ENCODE measurements around the gene CDKN1C. TPM values are rescaled to one million over a fixed set of nuclear protein-coding genes. Genes with fewer than 3 reads are reported as not detected.

The CDKN1C gene
- total RNA-seq, 1 experiment from 2014 or later = 2.9 TPM

- intact Hi-C loops (cut with micrococcal nuclease; ENCODE audit: unreplicated experiment) = no loop called here
- H3K27ac ChIP-seq (ENCODE audit: low read depth, low read length, poor library complexity, severe bottlenecking) = no peak overlapping the region
- TF ChIP-seq EZH2 (IDR thresholded peaks at IDR 0.05; ENCODE audit: borderline replicate concordance, low read depth, low read length, poor library complexity, severe bottlenecking) (no peak), CTCF (conservative IDR thresholded peaks at IDR 0.05; ENCODE audit: low read depth, low read length) (no peak)
- no peaks in the 10 kb centered on the region for H3K9me3 ChIP-seq (ENCODE audit: low read depth, low read length, poor library complexity, severe bottlenecking)
- no peaks in the 10 kb centered on the region for H3K27me3 ChIP-seq (replicated peaks; ENCODE audit: insufficient read depth, low read depth, low read length, poor library complexity)
- BruUV-seq (replicated peaks) = no TSS peak
- ChIA-PET POLR2A (ENCODE audit: low non-redundant PET) (no interaction called here), CTCF (no interaction called here)
- no peak for DNase-seq (ENCODE audit: low spot score)
- no peaks in the 10 kb centered on the region for H3K4me1 ChIP-seq (ENCODE audit: insufficient read depth, low read length, poor library complexity, severe bottlenecking)
- H3K4me3 ChIP-seq (ENCODE audit: low read depth, low read length, poor library complexity, severe bottlenecking) = no peak overlapping the region
- no peaks in the 10 kb centered on the region for H3K36me3 ChIP-seq (ENCODE audit: insufficient read depth, low read length, poor library complexity, severe bottlenecking)
Observed at GRCh38 chr11:2837651-2838050, 47.9 kb downstream of the CDKN1C start.

GRCh38 chr11:2837096-2837601, 48.4 kb downstream of the CDKN1C start:
- no TSS peak for BruUV-seq (replicated peaks)
- ChIA-PET CTCF (no interaction called here), POLR2A (ENCODE audit: low non-redundant PET) (no interaction called here)
- no peaks in the 10 kb centered on the region for H3K36me3 ChIP-seq (ENCODE audit: insufficient read depth, low read length, poor library complexity, severe bottlenecking)
- H3K27ac ChIP-seq (ENCODE audit: low read depth, low read length, poor library complexity, severe bottlenecking) = no peak overlapping the region
- intact Hi-C loops (cut with micrococcal nuclease; ENCODE audit: unreplicated experiment) = no loop called here
- no peaks in the 10 kb centered on the region for H3K4me1 ChIP-seq (ENCODE audit: insufficient read depth, low read length, poor library complexity, severe bottlenecking)
- no peak overlapping the region for H3K4me3 ChIP-seq (ENCODE audit: low read depth, low read length, poor library complexity, severe bottlenecking)
- no peak for DNase-seq (ENCODE audit: low spot score)
- H3K27me3 ChIP-seq (replicated peaks; ENCODE audit: insufficient read depth, low read depth, low read length, poor library complexity) = no peaks in the 10 kb centered on the region
- TF ChIP-seq CTCF (conservative IDR thresholded peaks at IDR 0.05; ENCODE audit: low read depth, low read length) (no peak), EZH2 (IDR thresholded peaks at IDR 0.05; ENCODE audit: borderline replicate concordance, low read depth, low read length, poor library complexity, severe bottlenecking) (no peak)
- no peaks in the 10 kb centered on the region for H3K9me3 ChIP-seq (ENCODE audit: low read depth, low read length, poor library complexity, severe bottlenecking)

GRCh38 chr11:2836315-2837095, 49.1 kb downstream of the CDKN1C start:
- ChIA-PET POLR2A (ENCODE audit: low non-redundant PET) (no interaction called here), CTCF (no interaction called here)
- Histone ChIP-seq H3K4me1 (ENCODE audit: insufficient read depth, low read length, poor library complexity, severe bottlenecking) (no peaks in the 10 kb centered on the region), H3K36me3 (ENCODE audit: insufficient read depth, low read length, poor library complexity, severe bottlenecking) (no peaks in the 10 kb centered on the region), H3K27me3 (replicated peaks; ENCODE audit: insufficient read depth, low read depth, low read length, poor library complexity) (no peaks in the 10 kb centered on the region), H3K4me3 (ENCODE audit: low read depth, low read length, poor library complexity, severe bottlenecking) (no peak overlapping the region), H3K27ac (ENCODE audit: low read depth, low read length, poor library complexity, severe bottlenecking) (no peak overlapping the region), H3K9me3 (ENCODE audit: low read depth, low read length, poor library complexity, severe bottlenecking) (no peaks in the 10 kb centered on the region)
- DNase-seq (ENCODE audit: low spot score) = no peak
- intact Hi-C loops (cut with micrococcal nuclease; ENCODE audit: unreplicated experiment) = no loop called here
- no peak for TF ChIP-seq EZH2 (IDR thresholded peaks at IDR 0.05; ENCODE audit: borderline replicate concordance, low read depth, low read length, poor library complexity, severe bottlenecking)
- no peak for TF ChIP-seq CTCF (conservative IDR thresholded peaks at IDR 0.05; ENCODE audit: low read depth, low read length)
- no TSS peak for BruUV-seq (replicated peaks)
